ENCODE measurements around the gene EDNRB. TPM values are rescaled to one million over a fixed set of nuclear protein-coding genes. Genes with fewer than 3 reads are reported as not detected.
A peak's percentile ranks its signal among the peaks of the same experiment; 100 is the strongest.
"Not testable (repeated sequence)": the region's sequence is repeated elsewhere in the genome, so short reads cannot be mapped to it uniquely, and the experiment has no call there.

Gene EDNRB
- total RNA-seq, result not detected in 2 replicates

DNA sequence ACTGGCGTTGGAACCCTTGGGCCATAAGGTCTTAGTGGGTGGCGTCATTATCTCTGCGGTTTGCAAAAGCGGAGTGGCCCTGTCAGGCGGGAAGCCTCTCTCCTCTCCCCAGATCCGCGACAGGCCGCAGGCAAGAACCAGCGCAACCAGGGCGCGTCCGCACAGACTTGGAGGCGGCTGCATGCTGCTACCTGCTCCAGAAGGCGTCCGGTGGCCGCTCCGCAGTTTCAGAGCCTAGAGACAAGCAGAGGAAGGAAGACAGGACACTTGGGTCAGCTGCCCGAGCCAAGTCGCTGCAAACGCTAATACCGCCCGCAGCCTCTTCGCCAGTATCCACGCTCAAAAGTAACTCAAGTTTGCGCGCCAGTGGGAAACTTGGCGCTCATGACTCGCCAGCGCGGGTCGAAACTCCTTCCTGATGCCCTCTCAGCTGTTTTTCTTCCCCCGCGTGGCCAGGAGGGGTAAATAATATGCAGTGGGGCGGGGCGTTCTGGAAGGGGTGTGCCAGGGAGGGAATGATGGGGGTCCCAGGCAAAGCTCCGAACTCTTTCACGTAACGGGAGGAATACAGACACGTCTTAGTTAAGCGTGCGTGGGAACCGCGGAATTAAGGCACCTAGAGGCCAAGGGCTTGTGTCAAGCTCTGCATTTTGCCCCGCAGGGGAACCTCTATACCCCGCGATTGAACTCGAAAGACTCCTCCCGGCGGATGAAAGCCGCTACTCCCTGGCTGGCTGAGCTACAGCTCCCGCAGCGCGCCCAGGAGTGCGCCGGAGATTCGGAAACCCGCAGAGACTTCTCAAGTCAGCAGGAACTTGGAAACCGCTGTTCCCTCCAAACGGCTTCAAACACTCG, at the start of gene EDNRB:
TSS of gene EDNRB (minus strand) at position 441 of the 855 bp plus-strand sequence. CDS start at position 183, 258 bp downstream.
- H3K9me3 Mint-ChIP-seq, result no peaks in the 10 kb centered on the region
- intact Hi-C loops (cut with micrococcal nuclease), result loop anchor here (5.0 to 10.0 kb wide), 2 partner anchors 206 to 689 kb away; no protein-coding TSS in a partner anchor
- peaks cover 5% of the 10 kb centered on the region for H3K4me1 Mint-ChIP-seq (ENCODE audit: low read depth)
- H3K36me3 Mint-ChIP-seq (ENCODE audit: low read depth), result no peaks in the 10 kb centered on the region
- DNase-seq (ENCODE audit: low spot score), result no peak
- H3K27ac Mint-ChIP-seq, result no peak within 1 kb of the TSS
- no peak within 1 kb of the TSS for H3K4me3 Mint-ChIP-seq (ENCODE audit: low read depth)
- peaks cover 31% of the 10 kb centered on the region for H3K27me3 Mint-ChIP-seq (ENCODE audit: low read depth)

DNA sequence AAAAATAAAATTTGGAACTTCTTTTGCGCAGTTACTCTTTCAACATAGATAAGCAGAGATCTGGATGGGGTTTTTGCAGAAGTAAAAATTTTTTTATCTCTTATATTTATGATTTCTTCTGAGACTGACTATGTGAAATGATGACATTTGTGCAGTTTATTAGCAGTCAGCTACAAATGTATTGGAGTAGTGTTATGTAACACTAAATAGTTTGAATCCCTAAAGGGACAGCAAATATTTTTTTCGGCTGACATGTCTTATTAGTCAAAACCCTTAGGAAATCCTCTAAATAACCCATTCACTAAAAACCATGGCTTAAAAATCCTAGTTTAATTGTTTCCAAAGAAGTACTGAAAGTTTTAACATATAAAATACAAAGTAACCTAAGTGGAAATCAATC, 48.0 kb upstream of the EDNRB start:
- Mint-ChIP-seq H3K27ac (no peak overlapping the region), H3K9me3 (no peaks in the 10 kb centered on the region), H3K4me1 (ENCODE audit: low read depth) (no peaks in the 10 kb centered on the region), H3K4me3 (ENCODE audit: low read depth) (no peak overlapping the region), H3K36me3 (ENCODE audit: low read depth) (no peaks in the 10 kb centered on the region), H3K27me3 (ENCODE audit: low read depth) (peaks cover 2% of the 10 kb centered on the region)
- intact Hi-C loops (cut with micrococcal nuclease), result no loop called here
- no peak for DNase-seq (ENCODE audit: low spot score)

- Mint-ChIP-seq H3K36me3 (ENCODE audit: low read depth) (no peaks in the 10 kb centered on the region), H3K27ac (no peak overlapping the region), H3K4me1 (ENCODE audit: low read depth) (no peaks in the 10 kb centered on the region), H3K9me3 (no peaks in the 10 kb centered on the region), H3K4me3 (ENCODE audit: low read depth) (no peak overlapping the region), H3K27me3 (ENCODE audit: low read depth) (no peaks in the 10 kb centered on the region)
- DNase-seq (ENCODE audit: low spot score), result no peak
- intact Hi-C loops (cut with micrococcal nuclease), result no loop called here
Observed at GRCh38 chr13:77952737-77953136, 34.1 kb upstream of the EDNRB start.

DNA sequence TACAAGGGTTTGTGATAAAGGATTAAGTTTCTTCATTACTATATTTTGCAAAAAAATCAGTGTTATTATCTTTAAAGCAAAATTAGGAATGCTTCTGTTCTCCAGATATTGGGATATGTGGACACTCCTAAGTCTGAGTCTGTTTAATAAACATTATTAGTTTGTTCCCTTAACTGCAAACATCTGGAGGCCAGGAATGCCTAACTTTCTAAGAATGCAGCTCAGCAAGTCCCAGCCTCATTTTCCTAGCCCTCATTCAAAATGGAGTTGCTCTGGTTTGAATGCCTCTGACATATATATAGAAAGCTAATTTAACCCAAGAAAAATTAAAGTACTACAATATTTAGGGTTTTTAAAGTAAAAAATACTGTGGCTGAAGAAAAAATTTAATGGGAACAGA, 33.6 kb upstream of the EDNRB start:
- intact Hi-C loops (cut with micrococcal nuclease), result no loop called here
- Mint-ChIP-seq H3K27me3 (ENCODE audit: low read depth) (no peaks in the 10 kb centered on the region), H3K4me1 (ENCODE audit: low read depth) (no peaks in the 10 kb centered on the region), H3K4me3 (ENCODE audit: low read depth) (no peak overlapping the region), H3K27ac (no peak overlapping the region), H3K9me3 (no peaks in the 10 kb centered on the region), H3K36me3 (ENCODE audit: low read depth) (no peaks in the 10 kb centered on the region)
- no peak for DNase-seq (ENCODE audit: low spot score)

DNA sequence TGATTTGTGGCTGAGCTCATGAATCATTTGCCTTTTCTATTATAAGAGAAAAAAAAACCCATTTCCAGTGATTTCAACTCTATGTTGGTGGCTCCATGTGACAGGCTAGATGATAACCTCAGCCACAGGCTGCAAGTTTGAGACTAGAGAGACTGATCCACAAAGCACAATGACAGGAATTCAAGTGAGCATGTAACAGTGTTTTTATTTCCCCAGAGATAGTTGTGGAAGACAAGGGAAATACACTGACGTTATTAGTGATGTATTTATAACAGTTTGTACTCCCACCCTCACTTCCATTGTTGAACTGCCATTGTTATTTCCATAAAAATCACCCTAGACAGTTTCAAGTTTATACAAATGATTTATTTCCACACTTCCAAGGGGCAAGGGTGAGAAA, 27.9 kb upstream of the EDNRB start:
- Mint-ChIP-seq H3K9me3 (no peaks in the 10 kb centered on the region), H3K4me3 (ENCODE audit: low read depth) (no peak overlapping the region), H3K27me3 (ENCODE audit: low read depth) (peaks cover 4% of the 10 kb centered on the region), H3K27ac (no peak overlapping the region), H3K36me3 (ENCODE audit: low read depth) (no peaks in the 10 kb centered on the region), H3K4me1 (ENCODE audit: low read depth) (no peaks in the 10 kb centered on the region)
- intact Hi-C loops (cut with micrococcal nuclease), result no loop called here
- DNase-seq (ENCODE audit: low spot score), result no peak

DNA sequence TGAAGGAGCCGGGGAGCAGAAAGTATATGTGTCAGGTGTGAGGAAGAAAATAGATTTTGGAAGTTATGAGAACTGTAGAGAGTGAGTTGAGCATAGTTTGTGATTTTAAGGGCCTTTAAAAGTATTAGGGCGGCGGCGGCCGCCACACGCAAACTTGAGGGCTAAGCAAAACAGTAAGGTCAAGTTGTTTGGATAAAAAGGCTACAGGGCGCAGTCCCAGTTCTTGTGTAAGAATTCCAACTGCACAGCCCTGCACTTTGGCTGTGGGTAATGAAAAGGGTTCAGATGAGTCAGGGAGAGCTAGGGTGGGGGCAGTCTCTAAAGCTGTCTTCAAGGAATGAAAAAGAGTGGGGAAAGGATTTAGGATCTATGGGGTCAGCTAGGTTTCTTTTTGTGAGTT, 16.4 kb upstream of the EDNRB start:
- H3K27me3 Mint-ChIP-seq (ENCODE audit: low read depth); H3K4me1 Mint-ChIP-seq (ENCODE audit: low read depth); intact Hi-C loops (cut with micrococcal nuclease); H3K36me3 Mint-ChIP-seq (ENCODE audit: low read depth); H3K9me3 Mint-ChIP-seq; H3K27ac Mint-ChIP-seq; DNase-seq (ENCODE audit: low spot score); H3K4me3 Mint-ChIP-seq (ENCODE audit: low read depth): not testable (repeated sequence)

DNA sequence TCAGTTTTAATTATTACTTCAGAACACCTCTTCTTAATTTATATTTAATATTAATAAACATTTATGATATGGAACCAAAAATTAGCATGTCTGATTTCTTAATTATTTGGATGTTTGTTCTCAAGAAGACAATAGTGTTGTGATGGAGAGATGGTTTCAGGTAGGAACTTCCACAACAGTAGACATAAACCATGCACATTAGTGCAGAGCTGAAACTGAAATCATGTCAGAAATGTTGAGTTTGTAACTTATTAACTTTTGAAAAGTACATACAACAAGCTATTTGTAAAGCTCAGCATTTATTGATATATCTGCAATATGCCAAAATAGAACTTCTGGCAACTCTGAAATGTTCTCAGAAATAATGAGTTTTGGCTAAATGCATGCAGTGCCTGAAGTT, 11.8 kb upstream of the EDNRB start:
- Mint-ChIP-seq H3K36me3 (ENCODE audit: low read depth) (peaks cover 6% of the 10 kb centered on the region), H3K9me3 (peaks cover 8% of the 10 kb centered on the region), H3K27me3 (ENCODE audit: low read depth) (no peaks in the 10 kb centered on the region), H3K4me3 (ENCODE audit: low read depth) (no peak overlapping the region), H3K4me1 (ENCODE audit: low read depth) (peaks cover 16% of the 10 kb centered on the region), H3K27ac (no peak overlapping the region)
- intact Hi-C loops (cut with micrococcal nuclease), result no loop called here
- no peak for DNase-seq (ENCODE audit: low spot score)

DNA sequence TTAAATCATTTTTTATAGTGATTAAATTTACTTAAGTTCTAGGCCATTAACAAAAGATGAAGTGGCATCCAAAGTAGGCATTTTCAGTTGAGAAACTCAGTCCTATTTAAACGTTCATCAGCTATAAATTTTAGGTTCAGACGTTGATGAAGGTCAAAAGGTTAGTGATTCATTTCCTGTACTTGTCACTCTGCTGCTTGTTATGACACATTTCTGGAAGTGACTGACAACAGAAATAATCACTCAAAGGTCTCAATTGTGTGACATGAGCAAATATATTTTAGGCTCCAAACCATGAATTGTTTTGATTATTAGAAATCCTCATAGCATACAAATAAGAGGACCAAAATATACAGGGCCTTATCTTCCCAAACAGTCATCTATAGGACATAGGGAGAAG, 10.3 kb upstream of the EDNRB start:
- no peak overlapping the region for H3K4me3 Mint-ChIP-seq (ENCODE audit: low read depth)
- peaks cover 6% of the 10 kb centered on the region for H3K36me3 Mint-ChIP-seq (ENCODE audit: low read depth)
- intact Hi-C loops (cut with micrococcal nuclease), result loop anchor here (2.0 kb wide), 1 partner anchor 94 kb away; no protein-coding TSS in a partner anchor
- H3K9me3 Mint-ChIP-seq, result peaks cover 12% of the 10 kb centered on the region
- peaks cover 2% of the 10 kb centered on the region for H3K27me3 Mint-ChIP-seq (ENCODE audit: low read depth)
- peak overlapping the region; percentile 79 for H3K27ac Mint-ChIP-seq
- DNase-seq (ENCODE audit: low spot score), result no peak
- peaks cover 16% of the 10 kb centered on the region for H3K4me1 Mint-ChIP-seq (ENCODE audit: low read depth)

DNA sequence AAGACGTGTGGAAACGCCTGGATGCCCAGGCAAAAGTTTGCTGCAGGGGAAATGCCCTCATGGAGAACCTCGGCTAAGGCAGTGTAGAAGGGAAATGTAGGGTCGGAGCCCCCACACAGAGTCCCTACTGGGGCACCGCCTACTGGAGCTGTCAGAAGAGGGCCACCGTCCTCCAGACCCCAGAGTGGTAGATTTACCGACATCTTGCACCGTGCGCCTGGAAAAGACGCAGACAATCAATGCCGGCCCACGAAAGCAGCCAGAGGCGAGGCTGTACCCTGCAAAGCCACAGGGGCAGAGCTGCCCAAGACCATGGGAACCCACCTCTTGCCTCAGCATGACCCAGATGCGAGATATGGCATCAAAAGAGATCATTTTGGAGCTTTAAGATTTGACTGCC, 7.0 kb upstream of the EDNRB start:
- Mint-ChIP-seq H3K9me3 (peaks cover 12% of the 10 kb centered on the region), H3K27me3 (ENCODE audit: low read depth) (peaks cover 10% of the 10 kb centered on the region), H3K36me3 (ENCODE audit: low read depth) (peaks cover 6% of the 10 kb centered on the region), H3K4me3 (ENCODE audit: low read depth) (no peak overlapping the region), H3K4me1 (ENCODE audit: low read depth) (peaks cover 16% of the 10 kb centered on the region), H3K27ac (no peak overlapping the region)
- intact Hi-C loops (cut with micrococcal nuclease), result no loop called here
- DNase-seq (ENCODE audit: low spot score), result no peak

- peaks cover 3% of the 10 kb centered on the region for H3K9me3 Mint-ChIP-seq
- H3K4me1 Mint-ChIP-seq (ENCODE audit: low read depth), result peaks cover 5% of the 10 kb centered on the region
- no peak overlapping the region for H3K4me3 Mint-ChIP-seq (ENCODE audit: low read depth)
- no peaks in the 10 kb centered on the region for H3K36me3 Mint-ChIP-seq (ENCODE audit: low read depth)
- H3K27me3 Mint-ChIP-seq (ENCODE audit: low read depth), result peaks cover 27% of the 10 kb centered on the region
- DNase-seq (ENCODE audit: low spot score), result no peak
- intact Hi-C loops (cut with micrococcal nuclease), result loop anchor here (5.0 to 10.0 kb wide), 2 partner anchors 205 to 687 kb away; no protein-coding TSS in a partner anchor
- H3K27ac Mint-ChIP-seq, result no peak overlapping the region
Observed at GRCh38 chr13:77919921-77920294, 1.3 kb upstream of the EDNRB start.

- H3K27me3 Mint-ChIP-seq (ENCODE audit: low read depth), result peaks cover 31% of the 10 kb centered on the region
- no peak for DNase-seq (ENCODE audit: low spot score)
- H3K9me3 Mint-ChIP-seq, result no peaks in the 10 kb centered on the region
- H3K4me1 Mint-ChIP-seq (ENCODE audit: low read depth), result peaks cover 5% of the 10 kb centered on the region
- no peak overlapping the region for H3K4me3 Mint-ChIP-seq (ENCODE audit: low read depth)
- intact Hi-C loops (cut with micrococcal nuclease), result loop anchor here (5.0 to 10.0 kb wide), 2 partner anchors 205 to 688 kb away; no protein-coding TSS in a partner anchor
- no peaks in the 10 kb centered on the region for H3K36me3 Mint-ChIP-seq (ENCODE audit: low read depth)
- no peak overlapping the region for H3K27ac Mint-ChIP-seq
Observed at GRCh38 chr13:77919246-77919920, 752 bp upstream of the EDNRB start.

DNA sequence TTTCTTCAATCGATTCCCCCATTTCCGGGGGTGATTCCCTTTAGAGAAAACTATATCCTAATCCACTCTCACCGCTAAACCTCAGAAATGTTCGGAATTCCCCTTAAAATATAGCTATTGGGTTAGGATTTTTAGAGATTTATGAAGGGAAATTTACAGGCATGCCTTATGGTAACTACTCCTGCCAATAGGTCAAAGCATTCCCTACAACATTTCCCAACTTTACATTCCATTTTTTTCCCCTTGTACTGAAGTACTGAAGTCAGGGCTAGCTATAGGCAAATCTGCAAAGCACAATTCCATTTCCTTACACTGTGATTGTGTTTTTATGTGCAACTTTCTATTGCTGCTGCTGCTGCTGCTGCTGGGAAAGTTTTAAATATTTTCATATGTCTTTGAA, 2.1 kb downstream of the EDNRB start:
- Mint-ChIP-seq H3K36me3 (ENCODE audit: low read depth) (no peaks in the 10 kb centered on the region), H3K4me1 (ENCODE audit: low read depth) (peaks cover 5% of the 10 kb centered on the region), H3K27me3 (ENCODE audit: low read depth) (peaks cover 31% of the 10 kb centered on the region), H3K27ac (no peak overlapping the region), H3K4me3 (ENCODE audit: low read depth) (no peak overlapping the region), H3K9me3 (no peaks in the 10 kb centered on the region)
- DNase-seq (ENCODE audit: low spot score), result no peak
- intact Hi-C loops (cut with micrococcal nuclease), result loop anchor here (5.0 to 10.0 kb wide), 2 partner anchors 208 to 691 kb away; no protein-coding TSS in a partner anchor

GRCh38 chr13:77915686-77916085, 2.9 kb downstream of the EDNRB start:
- H3K4me1 Mint-ChIP-seq (ENCODE audit: low read depth), result peaks cover 5% of the 10 kb centered on the region
- no peak overlapping the region for H3K4me3 Mint-ChIP-seq (ENCODE audit: low read depth)
- no peak overlapping the region for H3K27ac Mint-ChIP-seq
- intact Hi-C loops (cut with micrococcal nuclease), result loop anchor here (5.0 to 10.0 kb wide), 2 partner anchors 209 to 692 kb away; no protein-coding TSS in a partner anchor
- peaks cover 34% of the 10 kb centered on the region for H3K27me3 Mint-ChIP-seq (ENCODE audit: low read depth)
- DNase-seq (ENCODE audit: low spot score), result no peak
- no peaks in the 10 kb centered on the region for H3K36me3 Mint-ChIP-seq (ENCODE audit: low read depth)
- no peaks in the 10 kb centered on the region for H3K9me3 Mint-ChIP-seq
